H1 (cell line): ENCODE measurements around the gene MAPRE2. TPM values are rescaled to one million over a fixed set of nuclear protein-coding genes. Genes with fewer than 3 reads are reported as not detected.

Source experiments
- HDAC6 ChIP-seq: IDR thresholded peaks from one replicate; pipeline ENCODE4 v1.7.1; 2012; ENCODE audit warnings: low read depth, mild to moderate bottlenecking, inconsistent platforms, low read length, moderate library complexity
- polyA plus RNA-seq, 7 experiments: library from polyadenylated mRNA; depleted of rRNA in 3 of 7; stranded (reverse) in 5 of 7; unstranded in 2 of 7; fragments of >200 nt in 5 of 7; fragments of 200-250 nt in 2 of 7; gene quantifications; 1 replicate in 5 of 7; 2 replicates in 1 of 7; 4 replicates in 1 of 7; pipeline versions ENCODE4 v1.2.1 to v1.2.3, GENCODE V29; 2011 to 2013; ENCODE audit warnings: missing spikeins in 2 of 7, mixed read lengths in 2 of 7
- total RNA-seq: library from RNA; stranded (reverse); fragmentation: NEBNext Ultra II Directional; extraction: Animal tissue kit (Norgen Biotek cat#: 25700); gene quantifications from 2 replicates; pipeline ENCODE4 v1.2.1, GENCODE V29; 2021

Gene MAPRE2
- total and polyA plus RNA-seq, 2 of the 8 experiments (the other 6 are each of a cell fraction or from before 2014, with no cell fraction given): 32.6 to 33.1 TPM

DNA sequence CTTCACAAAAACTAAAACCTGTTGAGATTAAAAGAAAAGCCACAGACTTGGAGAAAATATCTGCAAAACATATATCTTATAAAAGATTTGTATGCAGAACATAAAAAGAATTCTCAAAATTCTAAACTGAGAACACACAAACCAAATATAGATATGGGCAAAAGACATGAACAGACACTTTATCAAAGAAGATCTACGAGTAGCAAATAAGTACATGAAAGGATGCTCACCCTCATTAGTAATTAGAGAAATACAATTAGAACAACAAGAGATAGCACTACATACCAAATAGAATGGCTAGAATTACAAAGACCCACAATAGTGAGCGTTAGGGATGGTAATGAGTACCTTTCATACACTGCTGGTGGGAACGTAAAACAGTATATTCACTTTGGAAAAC lies 135.7 kb downstream of the MAPRE2 start (continued):
- no peak for TF ChIP-seq HDAC6
- TF ChIP-seq, all 59 proteins: peak for 0
